Brain microvascular endothelial cell (primary cell): ENCODE measurements around the gene ERC1.
A peak's percentile ranks its signal among the peaks of the same experiment; 100 is the strongest.

Experiments
- DNase-seq: peaks from one replicate; pipeline ENCODE4 v3.0.0-alpha.2; 2020
- H3K27ac ChIP-seq: fragments of 250-450 bp; sonication (Bioruptor Pico); 2 replicates; pipeline ENCODE4 v1.5.1; 2020; ENCODE audit warnings: mild to moderate bottlenecking, moderate library complexity
- H3K27me3 ChIP-seq: fragments of 250-450 bp; sonication (Bioruptor Pico); replicated peaks from 2 replicates; pipeline ENCODE4 v1.5.1; 2020; ENCODE audit warnings: mild to moderate bottlenecking
- H3K36me3 ChIP-seq: fragments of 250-450 bp; sonication (Bioruptor Pico); replicated peaks from 2 replicates; pipeline ENCODE4 v1.5.1; 2020; ENCODE audit warnings: mild to moderate bottlenecking
- H3K4me3 ChIP-seq: 2 replicates; pipeline ENCODE4 v1.5.1; 2011; ENCODE audit warnings: low read depth, mild to moderate bottlenecking, control low read depth, low read length, moderate library complexity
- in situ Hi-C: cut with HindIII; loops from 2 replicates; pipeline ENCODE4 v1.10.0; 2017; ENCODE audit warnings: low sequenced_read_pairs, low pct_ligation_motif_present
- TF ChIP-seq, protein P1 (sequence below): IDR thresholded peaks from 2 replicates; pipeline ENCODE4 v1.5.1; 2011; ENCODE audit warnings: low read depth, mild to moderate bottlenecking, moderate library complexity, low read length, control low read depth, inconsistent platforms; ENCODE audit errors: missing control alignments

The ERC1 gene

GRCh38 chr12:974271-974862, 16.7 kb upstream of the ERC1 start:
- in situ Hi-C loops, result no loop called here
- TF ChIP-seq, protein P1, sequence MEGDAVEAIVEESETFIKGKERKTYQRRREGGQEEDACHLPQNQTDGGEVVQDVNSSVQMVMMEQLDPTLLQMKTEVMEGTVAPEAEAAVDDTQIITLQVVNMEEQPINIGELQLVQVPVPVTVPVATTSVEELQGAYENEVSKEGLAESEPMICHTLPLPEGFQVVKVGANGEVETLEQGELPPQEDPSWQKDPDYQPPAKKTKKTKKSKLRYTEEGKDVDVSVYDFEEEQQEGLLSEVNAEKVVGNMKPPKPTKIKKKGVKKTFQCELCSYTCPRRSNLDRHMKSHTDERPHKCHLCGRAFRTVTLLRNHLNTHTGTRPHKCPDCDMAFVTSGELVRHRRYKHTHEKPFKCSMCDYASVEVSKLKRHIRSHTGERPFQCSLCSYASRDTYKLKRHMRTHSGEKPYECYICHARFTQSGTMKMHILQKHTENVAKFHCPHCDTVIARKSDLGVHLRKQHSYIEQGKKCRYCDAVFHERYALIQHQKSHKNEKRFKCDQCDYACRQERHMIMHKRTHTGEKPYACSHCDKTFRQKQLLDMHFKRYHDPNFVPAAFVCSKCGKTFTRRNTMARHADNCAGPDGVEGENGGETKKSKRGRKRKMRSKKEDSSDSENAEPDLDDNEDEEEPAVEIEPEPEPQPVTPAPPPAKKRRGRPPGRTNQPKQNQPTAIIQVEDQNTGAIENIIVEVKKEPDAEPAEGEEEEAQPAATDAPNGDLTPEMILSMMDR, result no peak

DNA sequence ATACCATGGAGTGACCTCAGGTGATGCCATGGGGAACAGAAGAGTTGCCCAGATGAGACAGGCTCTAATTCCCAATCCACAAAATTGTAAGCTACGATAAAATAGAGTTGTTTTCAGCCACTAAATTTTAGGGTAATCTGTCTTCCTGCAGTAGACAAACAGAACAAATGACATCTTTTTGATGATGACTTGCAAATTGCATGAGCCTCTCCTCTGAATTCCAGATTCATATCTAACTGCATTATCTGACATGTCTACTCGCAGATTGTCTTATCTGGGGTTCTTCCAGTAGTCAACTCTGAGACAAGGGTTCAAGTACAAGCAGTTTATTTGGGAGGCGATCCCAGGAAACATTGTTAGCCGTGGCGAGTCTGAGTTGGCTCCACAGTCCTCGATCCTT, 14.4 kb upstream of the ERC1 start:
- H3K27me3 ChIP-seq, result no peaks in the 10 kb centered on the region
- in situ Hi-C loops, result no loop called here
- TF ChIP-seq, protein P1, result no peak
- DNase-seq, result no peak
- H3K27ac ChIP-seq, result no peak overlapping the region
- H3K4me3 ChIP-seq, result no peak overlapping the region
- H3K36me3 ChIP-seq, result no peaks in the 10 kb centered on the region

More at GRCh38 chr12:974271-974862, 16.7 kb upstream of the ERC1 start:
- Histone ChIP-seq H3K36me3 (no peaks in the 10 kb centered on the region), H3K4me3 (no peak overlapping the region), H3K27me3 (no peaks in the 10 kb centered on the region), H3K27ac (no peak overlapping the region)
- no peak for DNase-seq

GRCh38 chr12:977156-977555, 13.9 kb upstream of the ERC1 start:
- Histone ChIP-seq H3K4me3 (no peak overlapping the region), H3K27me3 (no peaks in the 10 kb centered on the region), H3K27ac (no peak overlapping the region), H3K36me3 (no peaks in the 10 kb centered on the region)
- TF ChIP-seq, protein P1, result peak; percentile 36
- in situ Hi-C loops, result no loop called here
- DNase-seq, result no peak

DNA sequence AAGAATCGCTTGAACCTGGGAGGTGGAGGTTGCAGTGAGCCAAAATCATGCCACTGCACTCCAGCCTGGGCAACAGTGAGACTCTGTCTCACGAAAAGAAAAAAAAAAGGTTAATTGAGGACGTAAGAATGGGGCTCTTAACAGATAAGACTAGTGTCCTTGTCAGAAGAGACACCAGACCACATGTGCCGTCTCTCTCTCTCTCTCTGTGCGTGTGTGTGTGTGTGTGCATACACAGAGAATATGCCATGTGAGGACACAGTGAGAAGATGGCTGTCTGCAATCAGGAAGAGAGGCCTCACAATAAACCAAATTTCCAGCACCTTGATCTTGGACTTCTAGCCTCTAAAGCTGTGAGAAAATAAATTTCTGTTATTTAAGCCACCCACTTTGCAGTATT, 11.7 kb upstream of the ERC1 start:
- in situ Hi-C loops, result no loop called here
- TF ChIP-seq, protein P1, result no peak
- DNase-seq, result no peak
- Histone ChIP-seq H3K27me3 (no peaks in the 10 kb centered on the region), H3K36me3 (no peaks in the 10 kb centered on the region), H3K27ac (no peak overlapping the region), H3K4me3 (no peak overlapping the region)

DNA sequence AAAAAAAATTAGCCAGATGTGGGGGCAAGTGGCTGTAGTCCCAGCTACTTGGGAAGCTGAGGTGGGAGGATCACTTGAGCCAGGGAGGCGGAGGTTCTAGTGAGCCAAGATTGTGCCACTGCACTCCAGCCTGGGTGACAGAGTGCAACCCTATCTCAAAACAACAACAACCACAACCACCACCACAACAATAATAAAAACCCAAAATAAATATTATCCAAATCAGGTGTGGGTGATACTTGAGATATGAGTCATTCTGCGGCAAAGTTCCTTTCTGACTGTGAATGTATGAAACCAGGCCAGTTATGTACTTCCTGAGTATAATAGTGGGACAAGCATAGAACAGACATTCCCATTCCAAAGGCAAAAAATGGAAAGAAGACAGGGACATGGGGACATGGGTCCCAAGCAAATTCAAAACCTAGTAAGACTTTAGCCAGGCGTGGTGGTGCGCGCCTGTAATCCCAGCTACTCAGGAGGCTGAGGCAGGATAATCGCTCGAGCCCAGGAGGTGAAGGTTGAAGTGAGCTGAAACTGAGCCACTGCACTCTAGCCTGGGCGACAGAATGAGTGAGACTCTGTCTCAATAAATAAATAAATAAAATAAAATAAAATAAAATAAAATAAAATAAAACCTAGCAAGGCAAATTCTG, 9.7 kb upstream of the ERC1 start:
- in situ Hi-C loops, result no loop called here
- Histone ChIP-seq H3K27ac (no peak overlapping the region), H3K27me3 (no peaks in the 10 kb centered on the region), H3K4me3 (no peak overlapping the region), H3K36me3 (no peaks in the 10 kb centered on the region)
- DNase-seq, result no peak
- TF ChIP-seq, protein P1, result no peak

DNA sequence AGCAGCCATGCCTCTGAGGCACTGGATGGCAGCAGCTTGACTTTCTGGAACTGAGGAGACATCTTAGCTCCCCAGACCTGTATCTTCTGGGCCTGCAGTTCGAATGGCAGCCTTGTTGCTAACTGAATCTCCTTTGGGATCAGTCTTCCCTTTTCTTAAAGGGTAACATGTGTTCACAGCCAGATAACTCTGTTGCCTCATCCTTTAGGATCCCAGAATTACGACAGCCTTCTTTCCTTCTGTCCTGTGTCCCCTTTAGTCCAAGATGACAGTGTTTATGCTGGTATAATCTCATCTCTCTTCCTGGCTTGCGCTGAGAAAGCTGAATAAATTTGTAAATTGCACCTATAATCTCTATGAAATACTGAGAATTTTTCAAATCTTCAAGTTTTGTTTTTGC, 9.1 kb upstream of the ERC1 start:
- H3K4me3 ChIP-seq, result no peak overlapping the region

More for the DNA sequence above, 9.1 kb upstream of the ERC1 start:
- Histone ChIP-seq H3K36me3 (no peaks in the 10 kb centered on the region), H3K27ac (no peak overlapping the region), H3K27me3 (no peaks in the 10 kb centered on the region)
- TF ChIP-seq, protein P1, result no peak
- DNase-seq, result no peak
- in situ Hi-C loops, result no loop called here
